Activated CD8-positive, alpha-beta memory T cell treated with anti-CD3 and anti-CD28 coated beads for 24 hours (primary cell): Measurements from ENCODE around the gene COPS9.

Experiments used
- DNase-seq: peaks from one replicate; pipeline ENCODE4 v3.0.0-alpha.2; 2020

The COPS9 gene

GRCh38 chr2:240136013-240136670 lies at the start of gene COPS9:
COPS9 (minus strand) TSS chr2:240136305; CDS start chr2:240136284, 21 bp downstream.
- peak; percentile 96 for DNase-seq

- no peak for DNase-seq
These were observed 48.6 kb upstream of the COPS9 start for GRCh38 chr2:240184656-240185055.

- DNase-seq: no peak
These were observed 47.9 kb upstream of the COPS9 start for GRCh38 chr2:240183875-240184590.

- no peak for DNase-seq
These were observed 47.1 kb upstream of the COPS9 start for GRCh38 chr2:240183006-240183874.

- DNase-seq: no peak
These were observed 46.4 kb upstream of the COPS9 start for GRCh38 chr2:240182476-240182875.

- no peak for DNase-seq
These were observed 45.9 kb upstream of the COPS9 start for GRCh38 chr2:240182001-240182400.

- no peak for DNase-seq
These were observed 44.0 kb upstream of the COPS9 start for GRCh38 chr2:240179941-240180666.

GRCh38 chr2:240179186-240179815 lies 43.2 kb upstream of the COPS9 start:
- no peak for DNase-seq

- DNase-seq: no peak
These were observed 42.5 kb upstream of the COPS9 start for GRCh38 chr2:240178564-240178963.

GRCh38 chr2:240174496-240174895 lies 38.4 kb upstream of the COPS9 start:
- no peak for DNase-seq

GRCh38 chr2:240172071-240172895 lies 36.2 kb upstream of the COPS9 start:
- DNase-seq: no peak

GRCh38 chr2:240170883-240171282 lies 34.8 kb upstream of the COPS9 start:
- DNase-seq: no peak

GRCh38 chr2:240170354-240170735 lies 34.2 kb upstream of the COPS9 start:
- DNase-seq: no peak

- DNase-seq: no peak
These were observed 33.6 kb upstream of the COPS9 start for GRCh38 chr2:240169486-240170353.

- no peak for DNase-seq
These were observed 32.6 kb upstream of the COPS9 start for GRCh38 chr2:240168546-240169361.

GRCh38 chr2:240168041-240168440 lies 31.9 kb upstream of the COPS9 start:
- DNase-seq: no peak

GRCh38 chr2:240167588-240167880 lies 31.4 kb upstream of the COPS9 start:
- DNase-seq: no peak

- no peak for DNase-seq
These were observed 30.9 kb upstream of the COPS9 start for GRCh38 chr2:240166761-240167587.

- no peak for DNase-seq
These were observed 30.1 kb upstream of the COPS9 start for GRCh38 chr2:240166191-240166590.
